ENCODE results near the gene DCC. TPM values are rescaled to one million over a fixed set of nuclear protein-coding genes. Genes with fewer than 3 reads are reported as not detected.

DCC gene
- polyA plus RNA-seq, 2 of the 4 experiments (the other 2 are of a cell fraction), result 0.12 TPM; not detected in 1

- 4% methylated on average over 3 of the region's 3 CpGs for WGBS (ENCODE audit: missing lambda C conversion rate)
- Histone ChIP-seq H3K27ac (no peak overlapping the region), H3K4me1 (no peaks in the 10 kb centered on the region), H3K4me3 (no peak overlapping the region), H3K9me3 (no peaks in the 10 kb centered on the region), H3K4me2 (no peak overlapping the region)
- ChIA-PET CTCF (no interaction called here), POLR2A (no interaction called here)
- ATAC-seq (no peak), DNase-seq (ENCODE audit: low read depth in 1 of 2, low spot score in 1 of 2) (no peak), FAIRE-seq (no peak)
- TF ChIP-seq KDM5A (IDR thresholded peaks at IDR 0.05) (no peak), CBX8 (IDR thresholded peaks at IDR 0.05) (no peak), PBX3 (IDR thresholded peaks at IDR 0.05) (no peak), MAZ (IDR thresholded peaks at IDR 0.05; ENCODE audit: borderline replicate concordance, low read depth, low read length) (no peak), NFE2L2 (conservative IDR thresholded peaks at IDR 0.05; ENCODE audit: low read length) (no peak), HOXA7 (CRISPR knock-in tag; IDR thresholded peaks at IDR 0.05) (no peak), CBX2 (IDR thresholded peaks at IDR 0.05; ENCODE audit: borderline replicate concordance, low read depth) (no peak)
Observed at GRCh38 chr18:52826994-52827393, 487.0 kb downstream of the DCC start.

DNA sequence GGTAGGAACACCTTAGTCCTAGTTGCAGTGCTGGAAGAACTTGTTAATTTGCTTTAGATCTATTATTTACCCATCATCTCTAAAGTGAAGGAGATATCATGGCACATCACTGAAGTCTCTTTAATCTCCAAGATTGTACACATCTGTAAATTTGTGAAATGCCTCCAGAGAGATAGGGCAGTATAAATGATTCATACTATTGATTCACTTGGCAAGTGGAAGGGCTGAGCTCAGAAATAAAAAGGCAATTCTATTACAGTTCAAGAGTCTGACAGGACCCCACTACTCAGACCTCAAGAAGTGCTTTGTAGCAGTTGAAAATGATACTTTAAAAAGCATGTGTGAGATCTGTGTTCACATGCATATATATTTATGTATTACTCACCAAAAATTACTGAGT is 489.3 kb downstream of the DCC start:
- ChIA-PET CTCF (no interaction called here), POLR2A (no interaction called here)
- no peak overlapping the region for H3K27ac ChIP-seq
- TF ChIP-seq EP300 (IDR thresholded peaks at IDR 0.05) (no peak), JUNB (IDR thresholded peaks at IDR 0.05) (no peak), POLR2AphosphoS2 (conservative IDR thresholded peaks at IDR 0.05; ENCODE audit: low read length) (no peak), SREBF2 (IDR thresholded peaks at IDR 0.05) (no peak), FOSB (CRISPR knock-in tag; IDR thresholded peaks at IDR 0.05) (no peak)
- TF ChIP-seq, protein P1, sequence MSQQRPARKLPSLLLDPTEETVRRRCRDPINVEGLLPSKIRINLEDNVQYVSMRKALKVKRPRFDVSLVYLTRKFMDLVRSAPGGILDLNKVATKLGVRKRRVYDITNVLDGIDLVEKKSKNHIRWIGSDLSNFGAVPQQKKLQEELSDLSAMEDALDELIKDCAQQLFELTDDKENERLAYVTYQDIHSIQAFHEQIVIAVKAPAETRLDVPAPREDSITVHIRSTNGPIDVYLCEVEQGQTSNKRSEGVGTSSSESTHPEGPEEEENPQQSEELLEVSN (IDR thresholded peaks at IDR 0.05; ENCODE audit: borderline replicate concordance, low read depth), result no peak
- no peaks in the 10 kb centered on the region for H3K4me1 ChIP-seq
- FAIRE-seq (no peak), DNase-seq (ENCODE audit: low read depth in 1 of 2, low spot score in 1 of 2) (no peak), ATAC-seq (no peak)
- H3K9me3 ChIP-seq, result no peaks in the 10 kb centered on the region
- H3K4me3 ChIP-seq, result no peak overlapping the region
- no peak overlapping the region for H3K4me2 ChIP-seq

DNA sequence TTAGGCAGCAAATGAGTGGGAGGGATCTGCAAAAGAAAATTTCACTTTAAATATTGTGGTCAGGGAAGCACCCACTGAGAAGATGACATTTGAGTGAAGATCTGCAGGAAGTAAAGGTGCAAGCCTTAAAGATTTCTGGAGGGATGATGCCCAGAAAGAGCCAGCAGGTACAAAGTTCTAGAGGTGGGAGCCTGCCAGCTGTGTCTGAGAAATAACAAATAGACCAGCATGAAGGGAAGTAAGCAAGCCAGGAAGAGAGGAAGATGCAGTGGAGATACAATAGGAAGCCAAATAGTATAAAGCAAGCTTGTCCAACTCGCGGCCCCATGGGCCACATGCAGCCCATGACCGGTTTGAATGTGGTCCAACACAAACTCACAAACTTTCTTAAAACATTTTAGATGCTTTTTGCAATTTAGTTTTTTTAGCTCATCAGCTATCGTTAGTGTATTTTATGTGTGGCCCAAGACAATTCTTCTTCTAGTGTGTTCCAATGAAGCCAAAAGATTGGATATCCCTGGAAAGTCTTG is 489.9 kb downstream of the DCC start:
- Histone ChIP-seq H3K4me1 (no peaks in the 10 kb centered on the region), H3K27ac (no peak overlapping the region), H3K4me2 (no peak overlapping the region), H3K9me3 (no peaks in the 10 kb centered on the region), H3K4me3 (no peak overlapping the region)
- WGBS (ENCODE audit: missing lambda C conversion rate), result 0% methylated on average over 4 of the region's 4 CpGs
- ChIA-PET CTCF (no interaction called here), POLR2A (no interaction called here)
- TF ChIP-seq, protein P2, sequence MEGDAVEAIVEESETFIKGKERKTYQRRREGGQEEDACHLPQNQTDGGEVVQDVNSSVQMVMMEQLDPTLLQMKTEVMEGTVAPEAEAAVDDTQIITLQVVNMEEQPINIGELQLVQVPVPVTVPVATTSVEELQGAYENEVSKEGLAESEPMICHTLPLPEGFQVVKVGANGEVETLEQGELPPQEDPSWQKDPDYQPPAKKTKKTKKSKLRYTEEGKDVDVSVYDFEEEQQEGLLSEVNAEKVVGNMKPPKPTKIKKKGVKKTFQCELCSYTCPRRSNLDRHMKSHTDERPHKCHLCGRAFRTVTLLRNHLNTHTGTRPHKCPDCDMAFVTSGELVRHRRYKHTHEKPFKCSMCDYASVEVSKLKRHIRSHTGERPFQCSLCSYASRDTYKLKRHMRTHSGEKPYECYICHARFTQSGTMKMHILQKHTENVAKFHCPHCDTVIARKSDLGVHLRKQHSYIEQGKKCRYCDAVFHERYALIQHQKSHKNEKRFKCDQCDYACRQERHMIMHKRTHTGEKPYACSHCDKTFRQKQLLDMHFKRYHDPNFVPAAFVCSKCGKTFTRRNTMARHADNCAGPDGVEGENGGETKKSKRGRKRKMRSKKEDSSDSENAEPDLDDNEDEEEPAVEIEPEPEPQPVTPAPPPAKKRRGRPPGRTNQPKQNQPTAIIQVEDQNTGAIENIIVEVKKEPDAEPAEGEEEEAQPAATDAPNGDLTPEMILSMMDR (IDR thresholded peaks at IDR 0.05), result no peak
- TF ChIP-seq ZNF302 (CRISPR knock-in tag; IDR thresholded peaks at IDR 0.05) (no peak), NR3C1 (IDR thresholded peaks at IDR 0.05) (no peak), EHF (CRISPR knock-in tag; IDR thresholded peaks at IDR 0.05) (no peak), PHF8 (IDR thresholded peaks at IDR 0.05; ENCODE audit: borderline replicate concordance, low read depth) (no peak), CBX8 (IDR thresholded peaks at IDR 0.05) (no peak), SREBF2 (IDR thresholded peaks at IDR 0.05) (no peak), NFE2L2 (conservative IDR thresholded peaks at IDR 0.05; ENCODE audit: low read length) (no peak), PBX3 (IDR thresholded peaks at IDR 0.05) (no peak)
- TF ChIP-seq, protein P3, sequence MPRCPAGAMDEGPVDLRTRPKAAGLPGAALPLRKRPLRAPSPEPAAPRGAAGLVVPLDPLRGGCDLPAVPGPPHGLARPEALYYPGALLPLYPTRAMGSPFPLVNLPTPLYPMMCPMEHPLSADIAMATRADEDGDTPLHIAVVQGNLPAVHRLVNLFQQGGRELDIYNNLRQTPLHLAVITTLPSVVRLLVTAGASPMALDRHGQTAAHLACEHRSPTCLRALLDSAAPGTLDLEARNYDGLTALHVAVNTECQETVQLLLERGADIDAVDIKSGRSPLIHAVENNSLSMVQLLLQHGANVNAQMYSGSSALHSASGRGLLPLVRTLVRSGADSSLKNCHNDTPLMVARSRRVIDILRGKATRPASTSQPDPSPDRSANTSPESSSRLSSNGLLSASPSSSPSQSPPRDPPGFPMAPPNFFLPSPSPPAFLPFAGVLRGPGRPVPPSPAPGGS (IDR thresholded peaks at IDR 0.05), result no peak
- TF ChIP-seq, protein P4, sequence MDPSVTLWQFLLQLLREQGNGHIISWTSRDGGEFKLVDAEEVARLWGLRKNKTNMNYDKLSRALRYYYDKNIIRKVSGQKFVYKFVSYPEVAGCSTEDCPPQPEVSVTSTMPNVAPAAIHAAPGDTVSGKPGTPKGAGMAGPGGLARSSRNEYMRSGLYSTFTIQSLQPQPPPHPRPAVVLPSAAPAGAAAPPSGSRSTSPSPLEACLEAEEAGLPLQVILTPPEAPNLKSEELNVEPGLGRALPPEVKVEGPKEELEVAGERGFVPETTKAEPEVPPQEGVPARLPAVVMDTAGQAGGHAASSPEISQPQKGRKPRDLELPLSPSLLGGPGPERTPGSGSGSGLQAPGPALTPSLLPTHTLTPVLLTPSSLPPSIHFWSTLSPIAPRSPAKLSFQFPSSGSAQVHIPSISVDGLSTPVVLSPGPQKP (IDR thresholded peaks at IDR 0.05; ENCODE audit: low read depth, low read length), result no peak
- DNase-seq (ENCODE audit: low read depth in 1 of 2, low spot score in 1 of 2), result no peak
- no peak for FAIRE-seq
- no peak for ATAC-seq

All from A549 (cell line).